CD4-positive, alpha-beta memory T cell (primary cell): Measurements from ENCODE around the gene HNRNPAB. TPM values are rescaled to one million over a fixed set of nuclear protein-coding genes. Genes with fewer than 3 reads are reported as not detected.
A peak's percentile ranks its signal among the peaks of the same experiment; 100 is the strongest.

Source experiments
- CTCF ChIA-PET: fragments of 350-600 bp; sonication (Branson Sonifier 250); formaldehyde crosslinking; loops from one replicate; lab custom pipeline; 2021; ENCODE audit warnings: inconsistent platforms; ENCODE audit not compliant: partially characterized antibody; lab: Charles Lee
- POLR2A ChIA-PET: fragments of 350-600 bp; sonication (Branson Sonifier 250); formaldehyde crosslinking; loops from one replicate; lab custom pipeline; 2021; ENCODE audit not compliant: partially characterized antibody; lab: Charles Lee
- DNase-seq, 5 donors: peaks; one replicate each; pipeline versions ENCODE4 v3.0.0 to v3.0.0-alpha.2; 2020 to 2022; ENCODE audit warnings: mixed read lengths in 1 of 5
- H3K27ac ChIP-seq: one replicate; pipeline ENCODE4 v1.7.0; 2013; ENCODE audit warnings: low read depth, low read length
- H3K27me3 ChIP-seq: 2 replicates; pipeline ENCODE4 v1.7.0; 2013; ENCODE audit warnings: mild to moderate bottlenecking, low read length, moderate library complexity; ENCODE audit not compliant: insufficient read depth
- H3K36me3 ChIP-seq: 2 replicates; pipeline ENCODE4 v1.7.0; 2013; ENCODE audit warnings: mild to moderate bottlenecking, low read length, moderate library complexity; ENCODE audit not compliant: insufficient read depth
- H3K4me1 ChIP-seq: 2 replicates; pipeline ENCODE4 v1.7.0; 2013; ENCODE audit warnings: mild to moderate bottlenecking, low read length, moderate library complexity; ENCODE audit not compliant: insufficient read depth
- H3K4me3 ChIP-seq, 2 donors: one replicate each; pipeline ENCODE4 v1.7.0; 2013; ENCODE audit warnings: low read length in 2 of 2, mild to moderate bottlenecking in 1 of 2
- H3K9me3 ChIP-seq, 2 donors: one replicate each; pipeline ENCODE4 v1.7.0; 2013; ENCODE audit warnings: low read length in 2 of 2, control low read depth in 1 of 2; ENCODE audit not compliant: control insufficient read depth in 1 of 2
- H3K27ac Mint-ChIP-seq, 7 donors: one replicate each; pipeline ENCODE4 v1.8.0; 2020 to 2021; ENCODE audit warnings: mixed read lengths in 7 of 7, mild to moderate bottlenecking in 6 of 7, inconsistent platforms in 3 of 7, moderate library complexity in 3 of 7
- H3K27me3 Mint-ChIP-seq, 2 donors: one replicate each; pipeline ENCODE4 v1.8.0; 2020 to 2021; ENCODE audit warnings: mixed read lengths in 2 of 2
- H3K36me3 Mint-ChIP-seq, 2 donors: one replicate each; pipeline ENCODE4 v1.8.0; 2020 to 2021; ENCODE audit warnings: mixed read lengths in 2 of 2, inconsistent platforms in 1 of 2, mild to moderate bottlenecking in 1 of 2
- H3K4me1 Mint-ChIP-seq, 4 donors: one replicate each; pipeline ENCODE4 v1.8.0; 2020 to 2021; ENCODE audit warnings: mixed read lengths in 4 of 4, mild to moderate bottlenecking in 1 of 4
- H3K4me3 Mint-ChIP-seq, 8 donors: one replicate each; pipeline ENCODE4 v1.8.0; 2020 to 2021; ENCODE audit warnings: mixed read lengths in 8 of 8, mild to moderate bottlenecking in 7 of 8, moderate library complexity in 6 of 8, inconsistent platforms in 3 of 8
- H3K9me3 Mint-ChIP-seq, 8 donors: one replicate each; pipeline ENCODE4 v1.8.0; 2020 to 2021; ENCODE audit warnings: mixed read lengths in 8 of 8, mild to moderate bottlenecking in 5 of 8, inconsistent platforms in 3 of 8, moderate library complexity in 1 of 8
- intact Hi-C: fragments of 100-400 bp; cut with micrococcal nuclease; formaldehyde crosslinking; loops from one replicate; pipeline ENCODE4 v1.15.1; 2023
- polyA plus RNA-seq, 2 donors: library from polyadenylated mRNA; unstranded; fragments of 300-500 nt; fragmentation: Illumina TruSeq; gene quantifications; one replicate each; pipeline ENCODE4 v1.2.3, GENCODE V29; 2021
- total RNA-seq, 2 experiments: library from RNA; stranded (reverse); gene quantifications; one replicate each; pipeline ENCODE4 v1.2.3, GENCODE V29; 2021

The HNRNPAB gene
- total and polyA plus RNA-seq, 4 experiments from 2014 or later: 29.4 to 85.3 (median 78.7) TPM

DNA sequence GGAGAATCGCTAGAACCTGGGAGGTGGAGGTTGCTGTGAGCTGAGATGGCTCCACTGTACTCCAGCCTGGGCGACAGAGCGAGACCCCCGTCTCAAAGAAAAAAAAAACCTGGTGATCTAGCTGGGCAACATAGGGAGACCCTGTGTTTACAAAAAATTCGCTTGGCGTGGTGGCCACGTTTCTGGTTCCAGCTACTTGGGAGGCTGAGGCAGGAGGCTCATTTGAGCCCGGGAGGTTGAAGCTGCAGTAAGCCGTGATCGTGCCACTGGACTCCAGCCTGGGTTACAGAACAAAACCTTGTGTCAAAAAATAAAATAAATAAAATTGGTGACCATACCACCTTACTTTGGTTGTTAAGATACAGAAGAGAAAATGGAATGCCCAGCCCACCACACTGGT is 1.8 kb upstream of the HNRNPAB start:
- ChIA-PET CTCF (no interaction called here), POLR2A (interaction anchor here (1.0 kb wide), 1 partner anchor 40 kb away, joined by 3 read pairs; no protein-coding TSS in a partner anchor)
- Histone ChIP-seq H3K27ac (no peak overlapping the region), H3K4me1 (peaks cover 22% of the 10 kb centered on the region), H3K4me3 (no peak overlapping the region), H3K9me3 (no peaks in the 10 kb centered on the region), H3K36me3 (peaks cover 10% of the 10 kb centered on the region), H3K27me3 (no peaks in the 10 kb centered on the region)
- Mint-ChIP-seq H3K4me3 (peak overlapping the region; percentile 55 to 78 (median 64)), H3K9me3 (peaks cover 0 to 5% (median 0%) of the 10 kb centered on the region in 8 donors), H3K4me1 (peaks cover 11 to 28% (median 16%) of the 10 kb centered on the region in 4 donors), H3K36me3 (peaks cover 8 to 25% of the 10 kb centered on the region in 2 donors), H3K27ac (peak overlapping the region in 2 of 7 donors; percentile 15 to 57), H3K27me3 (peaks cover 2% of the 10 kb centered on the region in 2 donors)
- DNase-seq: no peak
- intact Hi-C loops: no loop called here

DNA sequence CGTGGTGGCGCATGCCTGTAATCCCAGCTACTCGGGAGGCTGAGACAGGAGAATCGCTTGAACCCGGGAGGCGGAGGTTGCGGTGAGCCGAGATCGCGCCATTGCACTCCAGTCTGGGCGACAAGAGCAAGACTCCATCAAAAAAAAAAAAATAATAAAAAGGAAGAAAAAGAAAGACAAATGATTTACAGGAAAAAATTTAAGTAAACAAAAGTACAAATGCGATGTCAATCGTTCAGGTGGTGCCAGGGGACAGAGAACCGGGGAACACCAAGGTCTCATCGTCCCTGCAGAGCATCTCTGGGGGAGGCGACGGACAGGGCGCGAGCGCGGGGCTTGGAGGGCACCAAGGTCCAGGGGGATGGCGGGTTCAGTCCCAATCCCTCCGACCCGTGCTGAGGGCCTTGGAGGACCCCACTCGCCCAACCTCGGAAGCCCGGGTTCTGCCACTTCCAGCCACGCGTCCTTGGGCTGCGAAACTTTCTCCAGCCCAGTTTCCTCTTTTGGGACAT is 607 bp upstream of the HNRNPAB start:
- H3K36me3 Mint-ChIP-seq: peaks cover 12 to 36% of the 10 kb centered on the region in 2 donors
- H3K27ac Mint-ChIP-seq: peak overlapping the region; percentile 60 to 100 (median 80)
- ChIA-PET POLR2A (interaction anchor here (0.7 to 4.6 kb wide), 16 partner anchors 10 to 1420 kb away, joined by 3 to 72 read pairs (median 6); partner anchors contain the start of genes B4GALT7, CLK4, HNRNPH1 and N4BP3), CTCF (interaction anchor here (1.1 kb wide), 1 partner anchor 31 kb away, joined by 4 read pairs; no protein-coding TSS in a partner anchor)
- Histone ChIP-seq H3K4me1 (peaks cover 34% of the 10 kb centered on the region), H3K27me3 (no peaks in the 10 kb centered on the region), H3K4me3 (peak overlapping the region; percentile 57 to 98), H3K9me3 (no peaks in the 10 kb centered on the region), H3K27ac (peak overlapping the region; percentile 73), H3K36me3 (peaks cover 22% of the 10 kb centered on the region)
- no peak for DNase-seq
- H3K9me3 Mint-ChIP-seq: peaks cover 0 to 5% (median 0%) of the 10 kb centered on the region in 8 donors
- peaks cover 15 to 40% (median 23%) of the 10 kb centered on the region in 4 donors for H3K4me1 Mint-ChIP-seq
- H3K27me3 Mint-ChIP-seq: peaks cover 2% of the 10 kb centered on the region in 2 donors
- intact Hi-C loops: loop anchor here (1.0 kb wide), 2 partner anchors 29 to 50 kb away; partner anchors contain the start of genes NHP2 and PHYKPL
- H3K4me3 Mint-ChIP-seq: peak overlapping the region; percentile 97 to 100 (median 99)

DNA sequence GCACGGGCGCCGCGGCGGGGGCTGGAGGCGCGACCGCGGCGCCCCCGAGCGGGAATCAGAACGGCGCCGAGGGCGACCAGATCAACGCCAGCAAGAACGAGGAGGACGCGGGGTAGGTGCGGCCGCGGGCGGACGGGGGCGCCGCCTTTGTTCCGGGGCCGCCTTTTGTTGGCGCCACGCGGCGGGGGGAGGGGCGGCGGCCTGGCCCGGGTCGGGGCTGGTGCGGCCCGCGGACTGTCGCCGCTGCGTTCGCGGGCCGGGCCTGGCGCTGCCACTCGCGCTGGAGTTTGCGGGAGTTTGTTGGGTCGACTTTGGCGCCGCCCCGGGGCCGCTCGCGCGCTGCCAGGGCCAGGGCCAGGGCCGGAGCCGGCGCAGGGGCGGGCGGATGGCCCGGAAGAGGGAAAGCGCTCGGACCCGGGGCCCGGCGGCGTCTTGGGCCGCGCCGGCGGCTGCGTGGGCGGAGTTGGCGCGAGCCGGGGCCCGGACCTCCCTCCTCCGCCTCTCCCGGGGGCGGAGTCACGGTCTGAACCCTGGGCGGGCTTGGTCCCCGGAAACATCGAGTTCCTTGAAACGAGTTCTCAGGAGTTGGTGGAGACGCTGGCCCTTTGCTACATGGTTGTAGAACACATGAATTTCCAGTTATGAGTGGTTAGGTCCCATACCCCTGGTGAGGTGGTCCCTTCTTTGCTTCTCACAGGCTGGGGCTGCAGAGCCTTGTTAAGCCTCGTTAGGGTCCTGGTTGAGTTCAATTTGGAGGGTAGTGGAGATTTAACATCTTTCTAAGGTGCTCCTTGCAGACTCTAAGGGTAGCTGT is 809 bp downstream of the HNRNPAB start:
- peak; percentile 58 to 75 (median 63) for DNase-seq
- Histone ChIP-seq H3K36me3 (peaks cover 36% of the 10 kb centered on the region), H3K27ac (peak overlapping the region; percentile 73), H3K4me3 (peak overlapping the region; percentile 85 to 98), H3K9me3 (no peaks in the 10 kb centered on the region), H3K4me1 (peaks cover 37% of the 10 kb centered on the region), H3K27me3 (no peaks in the 10 kb centered on the region)
- intact Hi-C loops: loop anchor here (1.0 kb wide), 2 partner anchors 27 to 52 kb away; partner anchors contain the start of genes NHP2 and PHYKPL
- H3K27ac Mint-ChIP-seq: peak overlapping the region; percentile 83 to 94 (median 88)
- H3K4me3 Mint-ChIP-seq: peak overlapping the region; percentile 79 to 100 (median 94)
- H3K9me3 Mint-ChIP-seq: peaks cover 0 to 5% (median 0%) of the 10 kb centered on the region in 8 donors
- ChIA-PET CTCF (interaction anchor here (1.1 to 1.8 kb wide), 2 partner anchors 29 to 30 kb away, joined by 4 read pairs; no protein-coding TSS in a partner anchor), POLR2A (interaction anchor here (0.8 to 4.6 kb wide), 18 partner anchors 8 to 1418 kb away, joined by 3 to 72 read pairs (median 6); partner anchors contain the start of genes B4GALT7, CLK4, HNRNPH1 and N4BP3)
- peaks cover 2% of the 10 kb centered on the region in 2 donors for H3K27me3 Mint-ChIP-seq
- peaks cover 22 to 51% of the 10 kb centered on the region in 2 donors for H3K36me3 Mint-ChIP-seq
- H3K4me1 Mint-ChIP-seq: peaks cover 15 to 47% (median 29%) of the 10 kb centered on the region in 4 donors

DNA sequence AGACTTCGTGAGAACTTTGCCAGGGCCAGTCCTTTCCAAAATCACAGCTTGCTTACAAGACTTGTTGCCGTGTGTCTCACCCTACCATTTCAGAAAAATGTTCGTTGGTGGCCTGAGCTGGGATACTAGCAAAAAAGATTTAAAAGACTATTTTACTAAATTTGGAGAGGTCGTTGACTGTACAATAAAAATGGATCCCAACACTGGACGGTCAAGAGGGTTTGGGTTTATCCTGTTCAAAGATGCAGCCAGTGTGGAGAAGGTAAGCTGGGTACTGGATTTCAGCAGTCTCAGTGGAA is 1.4 kb downstream of the HNRNPAB start:
- peaks cover 27 to 56% of the 10 kb centered on the region in 2 donors for H3K36me3 Mint-ChIP-seq

DNA sequence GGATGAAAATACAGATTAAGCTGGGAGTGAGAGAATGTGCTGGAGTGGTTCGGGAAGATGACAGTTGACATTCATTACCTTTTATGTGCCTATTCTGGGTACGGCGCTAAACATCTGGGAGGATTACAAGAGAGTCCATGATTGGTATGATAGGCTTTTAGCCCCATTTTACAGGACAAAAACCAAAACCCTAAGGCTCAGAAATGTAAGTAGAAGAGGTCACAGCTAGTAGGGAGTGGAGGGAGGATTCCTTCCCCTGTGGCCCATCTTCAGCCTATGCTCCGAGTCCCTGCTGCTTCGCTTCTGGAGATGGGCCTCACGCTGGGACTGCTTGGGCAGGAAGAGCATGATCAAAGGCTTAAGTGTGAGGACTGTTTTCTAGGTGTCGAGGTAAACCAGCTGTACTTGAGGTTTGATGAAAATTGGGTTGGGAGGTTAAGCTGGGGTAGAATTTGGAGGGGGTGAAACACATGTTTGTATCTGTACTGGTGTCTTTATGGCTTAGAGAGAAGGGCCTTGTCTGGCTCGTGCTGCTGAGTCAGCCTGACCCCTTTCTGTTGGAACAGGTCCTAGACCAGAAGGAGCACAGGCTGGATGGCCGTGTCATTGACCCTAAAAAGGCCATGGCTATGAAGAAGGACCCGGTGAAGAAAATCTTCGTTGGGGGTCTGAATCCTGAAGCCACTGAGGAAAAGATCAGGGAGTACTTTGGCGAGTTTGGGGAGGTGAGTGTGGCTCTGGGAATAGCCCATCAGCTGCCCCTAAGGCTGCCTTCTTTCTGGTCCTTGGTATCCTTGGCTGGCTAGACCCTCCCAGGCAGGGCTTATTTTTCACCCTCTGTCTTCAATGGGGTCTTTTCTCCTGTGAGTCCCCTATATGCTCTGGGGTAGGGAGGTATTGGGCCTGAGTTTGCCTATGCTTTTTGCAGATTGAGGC is 2.1 kb downstream of the HNRNPAB start:
- H3K9me3 ChIP-seq: no peaks in the 10 kb centered on the region
- POLR2A ChIA-PET: interaction anchor here (1.0 to 4.6 kb wide), 6 partner anchors 9 to 90 kb away, joined by 3 to 72 read pairs (median 6); partner anchors contain the start of gene PHYKPL
- peaks cover 49% of the 10 kb centered on the region for H3K36me3 ChIP-seq
- H3K27ac ChIP-seq: peak overlapping the region; percentile 73
- intact Hi-C loops: no loop called here
- peak overlapping the region; percentile 83 to 94 (median 88) for H3K27ac Mint-ChIP-seq
- H3K27me3 ChIP-seq: no peaks in the 10 kb centered on the region
- peaks cover 2% of the 10 kb centered on the region in 2 donors for H3K27me3 Mint-ChIP-seq
- H3K4me3 Mint-ChIP-seq: peak overlapping the region; percentile 79 to 90 (median 86)
- H3K4me1 Mint-ChIP-seq: peaks cover 17 to 47% (median 30%) of the 10 kb centered on the region in 4 donors
- peak; percentile 31 to 48 (median 39) for DNase-seq
- H3K9me3 Mint-ChIP-seq: peaks cover 0 to 5% (median 0%) of the 10 kb centered on the region in 8 donors
- H3K4me1 ChIP-seq: peaks cover 37% of the 10 kb centered on the region
- peaks cover 30 to 64% of the 10 kb centered on the region in 2 donors for H3K36me3 Mint-ChIP-seq
- CTCF ChIA-PET: interaction anchor here (1.0 to 1.9 kb wide), 3 partner anchors 10 to 85 kb away, joined by 3 to 8 read pairs (median 4); no protein-coding TSS in a partner anchor
- peak overlapping the region; percentile 85 to 98 for H3K4me3 ChIP-seq

More for the DNA sequence above, 1.4 kb downstream of the HNRNPAB start:
- H3K4me3 Mint-ChIP-seq: peak overlapping the region; percentile 79 to 90 (median 86)
- POLR2A ChIA-PET: interaction anchor here (1.0 to 4.6 kb wide), 4 partner anchors 10 to 33 kb away, joined by 4 to 72 read pairs (median 12); partner anchors contain the start of gene PHYKPL
- Histone ChIP-seq H3K27ac (peak overlapping the region; percentile 73), H3K4me1 (peaks cover 37% of the 10 kb centered on the region), H3K4me3 (peak overlapping the region; percentile 85 to 98), H3K9me3 (no peaks in the 10 kb centered on the region), H3K27me3 (no peaks in the 10 kb centered on the region), H3K36me3 (peaks cover 42% of the 10 kb centered on the region)
- DNase-seq: no peak
- CTCF ChIA-PET: interaction anchor here (1.8 to 1.9 kb wide), 2 partner anchors 11 to 29 kb away, joined by 4 to 8 read pairs; no protein-coding TSS in a partner anchor
- intact Hi-C loops: no loop called here
- peaks cover 0 to 5% (median 0%) of the 10 kb centered on the region in 8 donors for H3K9me3 Mint-ChIP-seq
- H3K27me3 Mint-ChIP-seq: peaks cover 2% of the 10 kb centered on the region in 2 donors
- H3K4me1 Mint-ChIP-seq: peaks cover 15 to 47% (median 29%) of the 10 kb centered on the region in 4 donors
- peak overlapping the region; percentile 83 to 94 (median 88) for H3K27ac Mint-ChIP-seq
